Stimulated activated CD8-positive, alpha-beta memory T cell treated with anti-CD3 and anti-CD28 coated beads, Interleukin-12 subunit alpha, Interleukin-12 subunit beta, amount 100 ng/mL, for 4 hours (primary cell): Measurements from ENCODE around the gene CAPS2.
"Not testable (repeated sequence)": the region's sequence is repeated elsewhere in the genome, so short reads cannot be mapped to it uniquely, and the experiment has no call there.

Experiments used
- DNase-seq: peaks from one replicate; pipeline ENCODE4 v3.0.0-alpha.2; 2020; ENCODE audit warnings: low read depth

Gene CAPS2

DNA sequence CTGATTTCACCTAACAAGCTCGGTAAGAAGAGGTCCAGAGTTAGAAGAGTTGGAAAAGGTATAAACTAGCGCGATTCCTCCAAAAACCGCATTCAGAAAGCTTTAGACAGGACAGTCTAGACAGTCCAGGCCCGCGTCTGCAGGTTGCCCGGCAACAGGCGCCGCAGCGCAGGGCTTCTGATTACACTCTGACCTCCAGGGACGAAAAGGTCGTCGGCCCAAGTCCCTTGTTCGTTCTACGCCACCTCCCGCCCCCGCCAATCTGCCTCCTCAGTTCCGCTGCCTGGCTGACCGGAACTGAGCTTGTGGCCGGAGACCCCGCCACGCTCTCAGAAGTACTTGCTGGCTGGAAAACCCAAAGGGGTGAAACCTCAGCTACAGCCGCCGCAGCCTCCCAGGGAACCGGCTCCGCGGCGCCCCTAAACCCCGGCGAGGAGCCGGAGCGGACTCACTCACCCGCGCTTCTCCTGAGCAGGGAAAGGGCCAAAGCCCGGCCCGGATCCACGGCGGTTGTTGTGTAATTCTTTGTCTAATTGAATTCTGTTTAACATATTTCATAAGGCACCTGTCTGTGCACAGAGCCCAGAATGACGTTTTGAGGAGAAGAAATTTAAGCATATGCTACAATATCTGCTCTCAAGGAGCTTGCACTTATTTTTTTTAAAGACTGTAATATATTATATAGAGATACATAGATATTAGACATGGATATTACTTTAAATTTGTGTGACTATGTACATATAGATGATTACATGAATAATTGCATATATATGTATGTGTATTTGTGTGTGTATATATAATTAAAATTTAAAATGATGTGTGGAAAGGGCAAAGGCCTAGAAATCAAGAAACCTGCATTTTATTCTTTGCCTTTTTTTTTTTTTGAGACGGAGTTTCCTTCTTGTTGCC, at the start of gene CAPS2:
TSS of gene CAPS2 (minus strand) at position 407 of the 909 bp plus-strand sequence. CDS start 3,826 bp downstream, outside the sequence.
- DNase-seq: peak; percentile 24

DNA sequence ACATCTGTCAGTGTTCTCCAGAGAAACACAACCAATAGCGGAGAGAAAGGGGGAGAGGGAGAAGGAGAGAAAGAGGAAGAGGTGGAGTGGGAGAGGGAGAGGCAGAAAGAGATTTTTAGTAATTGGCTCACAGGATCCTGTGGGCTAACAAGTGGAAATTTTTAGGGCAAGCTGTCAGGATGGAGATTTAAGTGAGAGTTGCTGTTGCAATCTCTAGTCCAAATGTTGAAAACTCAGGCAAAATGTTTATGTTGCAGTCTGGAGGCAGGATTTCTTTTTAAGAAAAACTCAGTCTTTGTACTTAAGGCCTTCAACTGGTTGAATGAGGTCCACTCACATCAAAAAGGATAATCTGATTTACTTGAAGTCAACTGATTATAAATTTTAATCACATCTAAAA, 48.2 kb upstream of the CAPS2 start:
- DNase-seq: no peak

DNA sequence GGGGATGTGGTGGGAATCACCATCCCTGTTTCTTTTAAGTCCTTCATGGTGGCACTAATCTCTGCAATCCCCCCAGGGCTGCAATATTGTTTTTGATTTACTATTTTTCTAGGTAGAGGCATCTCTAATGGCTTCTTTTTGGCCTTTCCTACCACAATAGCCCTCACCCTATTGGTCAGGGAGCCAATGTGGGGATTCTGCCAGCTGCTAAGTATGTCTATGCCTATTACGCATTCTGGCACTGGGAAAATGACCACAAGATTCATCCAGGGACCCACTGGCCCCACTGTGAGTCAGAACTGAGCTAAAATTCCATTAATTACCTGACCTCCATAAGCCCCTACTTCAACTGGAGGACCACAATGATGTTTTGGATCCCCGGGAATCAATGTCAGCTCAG, 44.8 kb upstream of the CAPS2 start:
- no peak for DNase-seq

DNA sequence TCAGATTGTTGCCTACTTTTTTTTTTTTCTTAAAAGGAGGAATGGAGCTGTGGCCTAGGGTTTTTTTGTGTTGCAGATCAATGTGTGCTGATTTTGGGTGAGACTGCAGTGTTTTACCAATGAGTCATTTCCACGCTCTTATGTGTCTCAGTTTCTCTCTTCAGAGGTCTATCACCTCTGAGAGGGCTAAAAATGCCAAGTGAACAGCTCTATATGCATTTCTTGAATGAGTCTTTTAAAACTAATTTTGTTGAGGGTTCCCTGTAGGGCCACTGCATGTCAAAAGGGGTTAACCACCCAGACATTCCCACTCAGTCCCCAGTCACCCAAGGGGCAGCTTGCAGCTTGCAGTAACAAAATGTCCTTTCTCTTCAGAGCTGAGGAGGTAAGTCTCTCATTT, 36.5 kb upstream of the CAPS2 start:
- DNase-seq: no peak

DNA sequence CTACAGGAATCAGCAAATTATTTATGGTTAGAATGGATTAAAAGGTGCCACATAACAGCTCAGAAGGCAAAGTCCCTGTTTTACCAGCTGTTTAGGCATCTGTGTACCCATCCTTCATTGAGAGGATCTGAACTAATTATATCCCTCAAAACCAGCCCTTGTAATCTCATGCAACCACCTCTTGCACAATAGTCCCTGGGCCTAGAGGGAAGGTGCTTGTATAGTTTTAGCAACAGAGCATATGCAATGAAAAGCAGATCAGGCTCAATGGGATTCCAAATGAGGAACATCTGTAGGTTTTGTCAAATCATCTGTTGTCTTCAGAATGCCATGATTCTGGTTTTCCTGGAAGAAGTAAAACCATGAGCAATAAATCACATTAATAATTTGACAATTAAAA, 34.8 kb upstream of the CAPS2 start:
- no peak for DNase-seq

DNA sequence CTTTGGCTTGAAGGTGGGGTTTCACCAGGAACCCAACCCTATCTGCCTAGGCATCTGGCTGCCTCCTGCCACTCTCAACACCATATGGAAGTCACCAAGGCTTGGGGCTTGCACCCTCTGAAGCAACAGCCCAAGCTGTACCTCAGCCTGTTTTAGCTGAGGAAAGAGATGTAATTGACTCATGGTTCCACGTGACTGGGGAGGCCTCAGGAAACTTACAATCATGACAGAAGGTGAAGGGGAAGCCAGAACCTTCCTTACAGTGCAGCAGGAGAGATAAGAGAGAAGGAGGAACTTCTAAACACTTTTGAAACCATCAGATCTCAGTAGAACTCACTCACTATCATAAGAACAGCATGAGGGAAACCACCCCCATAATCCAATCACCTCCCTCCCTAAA, 31.3 kb upstream of the CAPS2 start:
- no peak for DNase-seq

DNA sequence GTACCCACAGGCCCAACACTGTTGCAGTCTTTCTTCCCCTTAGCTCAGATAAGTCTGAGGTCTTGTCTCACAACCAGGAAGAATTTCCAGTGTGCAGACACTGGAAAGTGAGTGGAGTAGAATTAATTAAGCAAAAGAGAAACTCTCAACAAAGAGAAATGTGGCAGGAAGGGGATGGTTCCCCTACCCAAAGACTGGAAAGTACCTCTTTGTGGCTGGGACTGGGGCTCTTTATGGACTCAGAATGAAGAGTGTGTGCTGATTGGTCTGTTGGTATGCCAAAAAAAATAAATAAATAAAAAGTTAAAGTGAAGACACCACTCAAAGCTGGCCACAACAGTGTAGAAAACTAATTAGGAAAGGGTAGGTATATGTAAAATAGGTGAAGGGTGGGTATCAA, 30.8 kb upstream of the CAPS2 start:
- no peak for DNase-seq

DNA sequence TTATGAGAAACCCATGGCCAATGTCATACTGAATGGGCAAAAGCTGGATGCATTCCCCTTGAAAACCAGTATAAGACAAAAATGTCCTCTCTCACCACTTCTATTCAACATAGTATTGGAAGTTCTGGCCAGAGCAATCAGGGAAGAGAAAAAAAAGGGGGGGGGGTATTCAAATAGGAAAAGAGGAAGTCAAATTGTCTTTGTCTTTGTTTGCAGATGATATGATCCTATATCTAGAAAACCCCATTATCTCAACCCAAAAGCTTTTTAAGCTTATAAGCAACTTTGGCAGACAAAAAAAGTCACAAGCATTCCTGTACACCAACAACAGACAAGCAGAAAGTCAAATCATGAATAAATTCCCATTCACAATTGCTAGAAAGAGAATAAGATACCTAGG, 23.9 kb upstream of the CAPS2 start:
- DNase-seq: no peak

DNA sequence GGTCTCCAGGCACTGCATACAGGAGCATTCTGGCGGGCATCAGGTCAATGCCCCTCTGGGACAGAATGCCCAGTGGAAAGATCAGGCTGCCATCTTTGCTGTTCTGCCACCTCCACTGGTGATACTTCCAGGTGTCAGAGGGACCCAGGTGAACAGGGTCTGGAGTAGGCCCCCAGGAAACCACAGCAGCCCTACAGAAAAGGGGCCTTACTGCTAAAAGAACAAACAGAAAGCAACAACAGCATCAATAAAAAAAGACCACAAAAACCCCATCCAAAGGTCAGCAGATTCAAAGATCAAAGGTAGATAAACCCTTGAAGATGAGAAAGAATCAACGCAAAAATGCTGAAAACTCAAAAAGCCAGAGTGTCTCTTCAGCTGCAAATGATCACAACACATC, 20.3 kb upstream of the CAPS2 start:
- DNase-seq: no peak

DNA sequence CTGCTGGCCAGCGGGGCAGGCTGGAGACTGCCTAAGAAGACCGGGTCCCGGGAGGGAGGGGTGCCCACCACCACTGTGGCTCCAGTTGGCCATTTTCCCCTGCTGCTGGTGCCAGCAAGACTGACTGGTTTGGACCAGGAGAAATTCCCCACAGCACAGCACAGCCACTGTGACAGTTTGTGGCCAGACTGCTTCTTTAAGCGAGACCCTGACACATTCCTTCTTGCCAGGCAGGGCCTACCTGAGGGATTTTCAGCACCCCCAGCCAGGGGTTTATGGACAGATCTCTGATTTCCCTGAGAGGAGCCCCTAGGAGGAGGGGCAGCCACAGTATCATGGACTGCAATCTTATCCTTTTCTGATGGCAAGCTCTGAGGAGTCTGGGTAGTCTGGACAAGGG, 19.8 kb upstream of the CAPS2 start:
- DNase-seq: no peak

DNA sequence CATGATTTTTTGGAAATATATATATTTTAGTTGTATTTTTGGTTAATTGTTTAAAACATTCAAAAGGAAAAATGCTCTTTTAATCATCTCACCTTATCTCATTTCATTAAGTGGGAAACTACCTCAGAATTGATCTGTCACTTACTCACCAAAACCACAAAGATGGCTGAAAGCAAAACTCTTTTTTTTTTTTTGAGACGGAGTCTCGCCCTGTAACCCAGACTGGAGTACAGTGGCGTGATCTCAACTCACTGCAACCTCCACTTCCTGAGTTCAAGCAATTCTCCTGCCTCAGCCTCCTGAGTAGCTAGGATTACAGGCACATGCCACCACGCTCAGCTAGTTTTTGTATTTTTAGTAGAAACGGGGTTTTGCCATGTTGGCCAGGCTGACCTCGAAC, 16.1 kb upstream of the CAPS2 start:
- DNase-seq: not testable (repeated sequence)

DNA sequence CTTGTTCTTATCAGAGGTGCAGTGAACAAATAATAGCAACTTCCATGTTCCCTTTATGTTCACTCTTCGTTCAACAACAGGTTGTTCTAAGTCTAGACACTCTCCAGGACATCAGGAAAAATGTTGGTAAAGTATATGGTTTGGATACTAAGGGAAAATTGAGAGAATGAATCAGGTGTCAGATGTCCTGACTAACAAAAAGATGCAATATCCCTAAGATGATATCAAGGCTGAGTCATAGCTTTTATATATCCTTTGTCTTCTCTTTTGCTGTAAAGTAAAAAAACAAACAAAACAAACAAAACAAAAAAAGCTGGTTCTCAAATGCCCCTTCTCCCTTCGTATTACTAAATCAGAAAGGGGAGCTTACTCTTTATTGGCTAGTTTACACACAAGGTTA, 15.4 kb upstream of the CAPS2 start:
- no peak for DNase-seq

DNA sequence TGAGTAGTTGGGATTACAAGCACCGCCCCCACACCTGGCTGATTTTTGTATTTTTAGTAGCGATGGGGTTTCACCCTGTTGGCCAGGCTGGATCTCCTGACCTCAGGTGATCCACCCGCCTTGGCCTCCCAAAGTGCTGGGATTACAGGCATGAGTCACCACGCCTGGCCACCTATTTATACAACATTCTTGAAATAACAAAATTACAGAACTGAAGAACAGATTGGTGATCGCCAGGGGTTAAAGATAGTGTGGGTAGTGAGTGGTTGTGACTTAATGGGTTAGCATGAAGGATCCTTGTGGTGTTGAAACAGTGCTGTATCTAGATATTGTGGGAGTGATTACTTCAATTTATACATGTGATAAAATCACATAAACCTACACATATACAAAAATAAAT, 11.7 kb upstream of the CAPS2 start:
- no peak for DNase-seq

DNA sequence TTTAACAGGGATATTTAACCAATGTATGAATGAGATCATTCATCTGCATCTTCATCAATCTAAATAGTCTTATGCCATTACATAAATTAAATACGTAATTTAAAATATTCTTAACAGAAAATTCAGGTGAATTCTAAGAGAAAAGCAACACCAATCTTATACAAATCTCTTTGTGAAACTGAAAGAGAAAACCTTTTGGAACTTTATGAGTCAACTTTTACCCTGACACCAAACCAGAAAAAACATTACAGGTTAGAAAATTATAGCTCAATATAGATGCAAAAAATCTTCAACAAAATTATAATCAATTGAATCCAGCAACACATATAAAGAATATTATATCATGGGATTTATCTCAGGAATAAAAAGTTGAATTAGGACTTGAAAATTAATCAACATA, 7.8 kb upstream of the CAPS2 start:
- DNase-seq: no peak

DNA sequence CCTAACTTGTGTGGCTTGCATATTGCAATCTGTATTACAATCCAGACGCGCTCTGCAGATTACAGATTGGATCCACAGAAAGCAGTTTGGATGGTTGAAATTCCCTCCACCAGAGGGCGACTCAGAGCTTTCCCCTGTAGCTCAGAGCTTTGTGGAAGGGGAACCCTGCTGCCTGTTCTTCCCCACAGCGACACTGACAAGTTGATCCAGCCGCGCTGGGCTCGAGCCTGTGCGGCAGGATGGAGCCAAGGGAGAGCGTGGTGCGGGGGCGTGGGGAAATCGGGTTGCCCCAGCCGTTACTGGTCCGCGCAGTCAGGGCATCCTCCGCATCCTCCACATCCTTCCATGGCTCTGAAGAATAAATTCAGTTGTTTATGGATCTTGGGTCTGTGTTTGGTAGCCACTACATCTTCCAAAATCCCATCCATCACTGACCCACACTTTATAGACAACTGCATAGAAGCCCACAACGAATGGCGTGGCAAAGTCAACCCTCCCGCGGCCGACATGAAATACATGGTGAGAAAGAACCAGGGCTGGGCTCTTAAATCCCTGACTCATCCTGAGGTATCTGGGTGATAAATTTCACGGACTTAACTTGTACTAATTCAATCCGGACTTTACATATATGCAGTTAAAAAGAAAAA, 4.4 kb upstream of the CAPS2 start, which contains the start of gene GLIPR1L1:
TSS of gene GLIPR1L1 (plus strand) at position 287 of the 647 bp plus-strand sequence. CDS start at position 346, 59 bp downstream.
- peak; percentile 54 for DNase-seq

DNA sequence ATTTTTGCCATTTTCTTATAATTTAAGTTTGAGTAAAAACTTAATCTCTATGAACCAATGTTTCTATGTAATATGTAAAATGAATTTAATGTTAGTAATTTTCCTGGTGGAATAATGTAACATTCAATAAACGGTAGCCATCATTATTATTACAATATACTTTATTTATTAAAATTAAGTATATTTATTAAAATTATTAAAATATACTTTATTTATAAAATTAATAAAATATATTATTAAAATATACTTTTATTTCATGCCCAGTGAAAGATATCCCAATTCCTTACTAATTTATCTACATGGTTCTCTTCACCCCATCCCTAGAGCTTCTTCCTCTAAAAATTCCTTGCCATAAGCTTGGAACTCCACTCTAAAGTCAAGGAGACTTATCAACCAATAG, 2.5 kb downstream of the CAPS2 start:
- DNase-seq: no peak

DNA sequence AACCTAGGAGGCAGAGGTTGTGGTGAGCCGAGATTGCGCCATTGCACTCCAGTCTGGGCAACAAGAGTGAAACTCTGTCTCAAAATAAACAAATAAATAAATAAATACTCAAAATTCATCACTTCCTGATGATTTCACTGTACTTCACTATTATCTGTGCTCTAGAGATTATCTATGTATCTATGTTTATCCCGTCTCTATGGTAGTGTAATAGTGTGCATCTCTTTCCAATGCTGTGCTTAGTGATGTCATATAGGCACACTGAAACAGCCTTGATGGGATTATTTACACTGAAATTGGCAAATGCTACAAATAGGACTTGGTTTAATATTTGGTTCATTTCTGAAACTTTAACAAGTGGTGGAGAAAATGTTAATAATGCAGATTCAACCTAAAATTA, 6.5 kb downstream of the CAPS2 start:
- DNase-seq: no peak

DNA sequence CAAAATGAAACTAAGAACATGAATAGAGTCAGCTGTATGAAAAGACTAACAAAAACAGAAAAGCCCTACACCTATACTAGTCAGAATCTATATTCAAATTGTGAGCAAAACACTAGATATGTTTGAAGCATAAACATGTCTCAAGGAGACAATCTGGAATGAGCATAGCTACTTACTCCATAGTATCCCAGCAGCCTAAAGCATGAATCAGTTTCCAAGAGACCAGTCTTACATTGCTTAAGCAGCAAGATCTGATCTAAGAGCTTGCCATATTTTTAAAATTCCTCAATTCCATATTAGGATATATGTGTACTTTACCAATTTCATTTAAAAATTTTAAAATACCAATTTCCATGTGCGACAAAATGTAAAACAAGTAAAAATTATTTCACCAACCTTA, 7.7 kb downstream of the CAPS2 start:
- DNase-seq: no peak

DNA sequence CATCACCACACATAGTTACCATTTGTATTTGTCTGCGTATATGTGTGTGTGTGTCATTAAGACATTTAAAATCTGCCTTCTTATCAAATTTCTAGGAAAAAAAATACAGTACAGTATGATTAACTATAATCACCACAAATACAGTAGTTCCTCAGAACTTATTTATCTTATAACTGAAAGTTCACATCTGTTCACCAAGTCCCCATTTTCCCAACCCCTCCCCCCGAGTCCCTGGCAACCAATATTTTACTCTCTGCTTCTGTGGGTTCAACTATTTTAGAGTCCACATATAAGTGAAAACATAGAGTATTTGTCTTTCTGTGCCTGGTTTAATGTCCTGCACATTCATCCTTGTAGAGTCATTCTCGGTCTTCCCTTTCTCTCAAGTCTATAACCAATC, 12.3 kb downstream of the CAPS2 start:
- DNase-seq: no peak

DNA sequence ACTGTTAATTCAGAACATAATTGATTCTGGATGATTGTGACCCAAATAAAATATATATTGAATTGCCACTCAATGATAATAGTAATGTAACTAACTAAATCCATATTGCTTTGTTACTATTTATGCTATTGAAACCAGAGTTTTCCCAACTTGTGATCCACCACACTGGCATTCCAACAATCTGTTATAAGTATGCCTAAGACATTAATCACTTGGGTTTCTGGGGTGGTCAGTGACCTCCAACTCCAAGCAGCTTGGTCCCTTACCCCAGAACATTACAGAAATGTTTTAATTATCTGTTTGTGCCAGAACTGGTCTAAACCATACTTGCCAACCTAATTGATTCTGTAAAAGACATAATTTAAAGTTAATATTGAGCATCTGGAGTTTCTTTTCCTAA, 14.6 kb downstream of the CAPS2 start:
- no peak for DNase-seq

DNA sequence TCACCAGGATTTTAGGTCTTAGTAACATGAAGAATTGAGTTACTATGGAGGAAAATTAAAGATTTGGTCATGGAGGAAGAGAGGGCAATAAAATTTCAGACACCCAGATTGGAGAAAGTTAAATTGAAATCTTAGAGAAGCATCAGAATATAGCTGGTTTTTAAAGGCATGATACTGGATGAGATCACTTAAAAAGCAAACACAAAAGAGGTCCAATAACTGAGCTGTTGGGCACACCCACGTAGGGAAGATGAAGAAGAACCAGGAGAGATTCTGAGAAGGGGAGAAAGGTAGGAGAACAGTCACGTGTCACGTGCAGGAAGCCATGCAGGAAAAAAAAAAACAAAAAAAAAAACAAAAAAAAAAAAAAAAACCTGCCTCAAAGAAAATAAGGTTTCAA, 18.8 kb downstream of the CAPS2 start:
- DNase-seq: no peak

DNA sequence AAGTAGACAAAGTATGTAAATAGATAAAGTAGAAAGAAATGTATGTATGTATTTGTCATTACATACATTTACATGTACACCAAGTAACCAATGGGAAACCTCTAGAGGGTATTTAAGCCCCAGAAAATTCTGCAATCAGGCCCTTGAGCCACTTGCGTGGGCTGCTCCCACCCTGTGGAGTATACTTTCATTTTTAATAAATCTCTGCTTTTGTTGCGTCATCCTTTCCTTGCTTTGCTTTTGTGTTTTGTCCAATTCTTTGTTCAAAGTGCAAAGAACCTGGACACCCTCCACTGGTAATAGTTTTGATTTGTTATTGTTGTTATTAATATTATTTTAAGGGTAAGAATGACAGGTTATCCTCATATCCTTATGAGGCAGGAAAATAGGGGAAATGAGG, 21.8 kb downstream of the CAPS2 start:
- DNase-seq: no peak
